BE2C (cell line): ENCODE results near the gene FUT3.

Experiments used
- DNase-seq: peaks from one replicate; pipeline ENCODE4 v3.0.0-alpha.2; 2020
- H3K27me3 ChIP-seq: fragments of 250-450 bp; sonication (Bioruptor Pico); 2 replicates; pipeline ENCODE4 v1.5.1; 2020; ENCODE audit warnings: mild to moderate bottlenecking
- H3K36me3 ChIP-seq: fragments of 250-450 bp; sonication (Bioruptor Pico); 2 replicates; pipeline ENCODE4 v1.5.1; 2020; ENCODE audit warnings: mild to moderate bottlenecking
- H3K4me1 ChIP-seq: fragments of 250-450 bp; sonication (Bioruptor Pico); 2 replicates; pipeline ENCODE4 v1.5.1; 2020
- H3K4me3 ChIP-seq: 2 replicates; pipeline ENCODE4 v1.5.1; 2011; ENCODE audit warnings: low read depth, low read length
- H3K9me3 ChIP-seq: fragments of 250-450 bp; sonication (Bioruptor Pico); 2 replicates; pipeline ENCODE4 v1.5.1; 2020
- TF ChIP-seq, protein P1 (sequence below): IDR thresholded peaks from 2 replicates; pipeline ENCODE4 v1.5.1; 2012; ENCODE audit warnings: mild to moderate bottlenecking, low read depth, low read length

The FUT3 gene

DNA sequence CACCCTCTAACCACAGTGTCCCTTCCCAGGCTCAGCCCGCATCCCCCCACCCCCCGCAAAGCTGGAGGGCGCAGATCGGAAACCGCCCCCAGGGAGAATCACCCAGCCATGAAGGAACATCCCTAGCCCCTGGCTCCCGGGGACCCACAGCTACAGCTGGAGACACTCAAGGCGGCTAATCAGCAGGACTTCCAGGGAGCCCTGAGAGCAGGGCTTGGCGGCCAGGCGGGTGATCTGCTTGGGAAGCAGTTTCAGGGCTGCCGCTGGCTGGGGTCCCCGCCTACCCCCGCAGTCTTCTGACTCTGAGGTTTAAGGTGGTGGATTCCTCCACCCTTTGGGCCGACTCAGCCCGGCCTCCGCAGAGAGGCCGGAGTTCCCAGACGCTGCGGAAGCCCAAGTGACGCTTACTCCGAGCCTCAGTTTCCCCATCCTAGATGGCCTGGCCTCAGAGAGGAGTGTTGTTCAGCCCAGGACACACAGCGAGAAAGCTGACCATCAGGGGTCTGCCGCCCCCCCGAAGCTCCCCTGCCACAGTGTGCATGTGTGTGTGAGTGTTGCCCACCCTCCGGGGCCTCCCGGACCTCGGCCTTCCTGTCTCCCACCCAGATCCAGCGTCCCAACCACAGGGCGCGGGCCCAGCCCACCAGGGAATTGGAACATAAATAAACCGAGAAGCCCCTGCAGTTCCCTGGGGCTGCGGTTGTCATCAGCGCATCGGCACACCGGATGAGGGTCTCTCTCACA lies 21.5 kb downstream of the FUT3 start:
- H3K4me3 ChIP-seq = peak overlapping the region; percentile 83
- H3K36me3 ChIP-seq = no peaks in the 10 kb centered on the region
- no peaks in the 10 kb centered on the region for H3K9me3 ChIP-seq
- DNase-seq = no peak
- no peaks in the 10 kb centered on the region for H3K27me3 ChIP-seq
- TF ChIP-seq, protein P1, sequence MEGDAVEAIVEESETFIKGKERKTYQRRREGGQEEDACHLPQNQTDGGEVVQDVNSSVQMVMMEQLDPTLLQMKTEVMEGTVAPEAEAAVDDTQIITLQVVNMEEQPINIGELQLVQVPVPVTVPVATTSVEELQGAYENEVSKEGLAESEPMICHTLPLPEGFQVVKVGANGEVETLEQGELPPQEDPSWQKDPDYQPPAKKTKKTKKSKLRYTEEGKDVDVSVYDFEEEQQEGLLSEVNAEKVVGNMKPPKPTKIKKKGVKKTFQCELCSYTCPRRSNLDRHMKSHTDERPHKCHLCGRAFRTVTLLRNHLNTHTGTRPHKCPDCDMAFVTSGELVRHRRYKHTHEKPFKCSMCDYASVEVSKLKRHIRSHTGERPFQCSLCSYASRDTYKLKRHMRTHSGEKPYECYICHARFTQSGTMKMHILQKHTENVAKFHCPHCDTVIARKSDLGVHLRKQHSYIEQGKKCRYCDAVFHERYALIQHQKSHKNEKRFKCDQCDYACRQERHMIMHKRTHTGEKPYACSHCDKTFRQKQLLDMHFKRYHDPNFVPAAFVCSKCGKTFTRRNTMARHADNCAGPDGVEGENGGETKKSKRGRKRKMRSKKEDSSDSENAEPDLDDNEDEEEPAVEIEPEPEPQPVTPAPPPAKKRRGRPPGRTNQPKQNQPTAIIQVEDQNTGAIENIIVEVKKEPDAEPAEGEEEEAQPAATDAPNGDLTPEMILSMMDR = no peak
- H3K4me1 ChIP-seq = peaks cover 12% of the 10 kb centered on the region

DNA sequence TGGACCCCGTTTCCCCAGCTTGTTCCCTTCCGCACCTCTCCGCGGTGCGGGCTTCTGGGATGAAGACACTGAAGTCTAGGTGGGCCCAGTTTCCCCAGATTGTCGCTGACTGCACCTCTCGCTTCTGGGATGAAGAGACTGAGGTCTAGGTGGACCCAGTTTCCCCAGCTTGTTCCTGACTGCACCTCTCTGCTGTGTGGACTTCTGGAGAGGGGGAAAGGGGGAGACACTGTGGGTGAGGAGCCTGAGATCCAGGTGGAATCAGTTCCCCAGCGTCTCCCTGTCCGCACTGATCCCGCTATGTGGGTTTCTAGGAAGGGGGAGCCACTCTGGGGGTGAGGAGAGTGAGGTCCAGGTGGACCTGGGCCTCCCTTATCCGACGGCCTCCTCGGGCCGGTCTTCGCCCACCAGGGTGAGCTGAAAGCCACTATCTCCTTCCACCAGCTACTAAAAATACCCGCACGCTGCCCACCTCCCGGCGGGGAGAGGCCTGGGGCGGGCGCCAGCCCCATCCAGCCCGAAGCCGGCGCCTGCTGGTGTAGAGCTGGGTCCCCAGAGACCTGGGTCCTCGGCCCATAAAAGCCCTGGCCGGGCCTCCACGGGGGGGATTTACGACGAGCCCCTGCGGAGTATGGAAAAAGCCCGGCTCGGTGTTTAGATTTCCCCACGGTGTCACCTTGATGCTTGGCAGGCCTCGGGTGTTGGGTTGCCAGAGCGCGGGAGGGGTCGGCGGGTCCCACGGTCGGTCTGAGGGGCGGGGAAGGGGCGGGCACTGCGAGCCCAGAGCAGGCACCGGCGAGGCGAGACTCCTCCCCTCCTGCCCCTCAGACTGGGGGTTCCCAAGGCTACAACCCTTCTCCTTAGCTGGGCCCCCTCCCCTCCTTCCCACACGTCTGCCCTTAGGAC lies 22.3 kb downstream of the FUT3 start:
- DNase-seq = peak; percentile 94
- Histone ChIP-seq H3K36me3 (no peaks in the 10 kb centered on the region), H3K27me3 (no peaks in the 10 kb centered on the region), H3K9me3 (no peaks in the 10 kb centered on the region), H3K4me3 (peak overlapping the region; percentile 83), H3K4me1 (peaks cover 12% of the 10 kb centered on the region)
- TF ChIP-seq, protein P1 = no peak

GRCh38 chr19:5827891-5828660 lies 23.2 kb downstream of the FUT3 start:
- Histone ChIP-seq H3K36me3 (no peaks in the 10 kb centered on the region), H3K9me3 (no peaks in the 10 kb centered on the region), H3K4me1 (peaks cover 12% of the 10 kb centered on the region), H3K27me3 (no peaks in the 10 kb centered on the region), H3K4me3 (peak overlapping the region; percentile 83)
- TF ChIP-seq, protein P1 = no peak
- DNase-seq = peak; percentile 97

GRCh38 chr19:5827342-5827890 lies 23.8 kb downstream of the FUT3 start:
- H3K4me1 ChIP-seq = peaks cover 12% of the 10 kb centered on the region
- no peaks in the 10 kb centered on the region for H3K9me3 ChIP-seq
- H3K36me3 ChIP-seq = no peaks in the 10 kb centered on the region
- H3K4me3 ChIP-seq = no peak overlapping the region
- no peaks in the 10 kb centered on the region for H3K27me3 ChIP-seq
- TF ChIP-seq, protein P1 = no peak
- DNase-seq = no peak

GRCh38 chr19:5826531-5827341 lies 24.5 kb downstream of the FUT3 start:
- TF ChIP-seq, protein P1 = peak; percentile 49
- H3K9me3 ChIP-seq = no peaks in the 10 kb centered on the region
- no peak overlapping the region for H3K4me3 ChIP-seq
- no peaks in the 10 kb centered on the region for H3K27me3 ChIP-seq
- DNase-seq = peak; percentile 92
- H3K36me3 ChIP-seq = no peaks in the 10 kb centered on the region
- H3K4me1 ChIP-seq = peaks cover 12% of the 10 kb centered on the region
